Measurements from ENCODE around the gene CCDC136. TPM values are rescaled to one million over a fixed set of nuclear protein-coding genes. Genes with fewer than 3 reads are reported as not detected.

CCDC136 gene
- total RNA-seq, 2 experiments from 2014 or later = 11.7 to 33.5 TPM

GRCh38 chr7:128763541-128763940 is 28.2 kb upstream of the CCDC136 start:
- POLR2A ChIA-PET = interaction anchor here (1.2 kb wide), 1 partner anchor 9 kb away, joined by 4 read pairs; no protein-coding TSS in a partner anchor
- no peaks in the 10 kb centered on the region for H3K9me3 ChIP-seq (ENCODE audit: low read length)
- no peak overlapping the region for H2AFZ ChIP-seq (ENCODE audit: low read length)
- no peak overlapping the region for H3K4me3 ChIP-seq (ENCODE audit: low read depth, low read length, poor library complexity, severe bottlenecking)
- no TSS peak for BruUV-seq (replicated peaks)
- no peak for TF ChIP-seq EZH2phosphoT487 (IDR thresholded peaks at IDR 0.05; ENCODE audit: borderline replicate concordance, low read depth, low read length)
- no peak for TF ChIP-seq CTCF (conservative IDR thresholded peaks at IDR 0.05; ENCODE audit: low read length)
- H3K4me1 ChIP-seq (ENCODE audit: insufficient read depth, low read length, poor library complexity, severe bottlenecking) = no peaks in the 10 kb centered on the region
- CTCF ChIA-PET (ENCODE audit: unreplicated experiment) = no interaction called here
- no peaks in the 10 kb centered on the region for H4K20me1 ChIP-seq (ENCODE audit: insufficient read depth, low read length)
- H3K27ac ChIP-seq (ENCODE audit: low read depth, low read length, poor library complexity, severe bottlenecking) = no peak overlapping the region
- no peak for DNase-seq (ENCODE audit: low spot score)
- no peaks in the 10 kb centered on the region for H3K9me2 ChIP-seq (ENCODE audit: insufficient read depth, low read length)
- intact Hi-C loops (cut with micrococcal nuclease; ENCODE audit: unreplicated experiment) = no loop called here
- no peaks in the 10 kb centered on the region for H3K79me2 ChIP-seq (ENCODE audit: insufficient read depth, low read depth, low read length)
- H3K36me3 ChIP-seq (ENCODE audit: insufficient read depth, low read length) = peaks cover 93% of the 10 kb centered on the region
- H3K4me2 ChIP-seq (ENCODE audit: low read length) = no peak overlapping the region

- intact Hi-C loops (cut with micrococcal nuclease; ENCODE audit: unreplicated experiment) = no loop called here
- no TSS peak for BruUV-seq (replicated peaks)
- Histone ChIP-seq H3K9me3 (ENCODE audit: low read length) (no peaks in the 10 kb centered on the region), H3K4me2 (ENCODE audit: low read length) (no peak overlapping the region), H4K20me1 (ENCODE audit: insufficient read depth, low read length) (no peaks in the 10 kb centered on the region), H2AFZ (ENCODE audit: low read length) (no peak overlapping the region), H3K36me3 (ENCODE audit: insufficient read depth, low read length) (peaks cover 95% of the 10 kb centered on the region), H3K9me2 (ENCODE audit: insufficient read depth, low read length) (no peaks in the 10 kb centered on the region), H3K27ac (ENCODE audit: low read depth, low read length, poor library complexity, severe bottlenecking) (no peak overlapping the region), H3K79me2 (ENCODE audit: insufficient read depth, low read depth, low read length) (no peaks in the 10 kb centered on the region), H3K4me3 (ENCODE audit: low read depth, low read length, poor library complexity, severe bottlenecking) (no peak overlapping the region), H3K4me1 (ENCODE audit: insufficient read depth, low read length, poor library complexity, severe bottlenecking) (no peaks in the 10 kb centered on the region)
- POLR2A ChIA-PET = interaction anchor here (0.6 to 1.2 kb wide), 5 partner anchors 10 to 134 kb away, joined by 3 to 4 read pairs (median 3); no protein-coding TSS in a partner anchor
- CTCF ChIA-PET (ENCODE audit: unreplicated experiment) = no interaction called here
- TF ChIP-seq EZH2phosphoT487 (IDR thresholded peaks at IDR 0.05; ENCODE audit: borderline replicate concordance, low read depth, low read length) = no peak
- TF ChIP-seq CTCF (conservative IDR thresholded peaks at IDR 0.05; ENCODE audit: low read length) = no peak
- DNase-seq (ENCODE audit: low spot score) = no peak
These were observed 24.2 kb upstream of the CCDC136 start for GRCh38 chr7:128767475-128768110.

- Histone ChIP-seq H2AFZ (ENCODE audit: low read length) (no peak overlapping the region), H3K9me3 (ENCODE audit: low read length) (no peaks in the 10 kb centered on the region), H3K9me2 (ENCODE audit: insufficient read depth, low read length) (no peaks in the 10 kb centered on the region), H4K20me1 (ENCODE audit: insufficient read depth, low read length) (no peaks in the 10 kb centered on the region), H3K36me3 (ENCODE audit: insufficient read depth, low read length) (peaks cover 79% of the 10 kb centered on the region), H3K4me1 (ENCODE audit: insufficient read depth, low read length, poor library complexity, severe bottlenecking) (no peaks in the 10 kb centered on the region), H3K4me3 (ENCODE audit: low read depth, low read length, poor library complexity, severe bottlenecking) (no peak overlapping the region), H3K79me2 (ENCODE audit: insufficient read depth, low read depth, low read length) (no peaks in the 10 kb centered on the region), H3K27ac (ENCODE audit: low read depth, low read length, poor library complexity, severe bottlenecking) (no peak overlapping the region), H3K4me2 (ENCODE audit: low read length) (no peak overlapping the region)
- no peak for TF ChIP-seq EZH2phosphoT487 (IDR thresholded peaks at IDR 0.05; ENCODE audit: borderline replicate concordance, low read depth, low read length)
- no peak for TF ChIP-seq CTCF (conservative IDR thresholded peaks at IDR 0.05; ENCODE audit: low read length)
- intact Hi-C loops (cut with micrococcal nuclease; ENCODE audit: unreplicated experiment) = no loop called here
- no TSS peak for BruUV-seq (replicated peaks)
- DNase-seq (ENCODE audit: low spot score) = no peak
- POLR2A ChIA-PET = interaction anchor here (1.1 to 1.6 kb wide), 2 partner anchors 15 to 29 kb away, joined by 5 to 6 read pairs; no protein-coding TSS in a partner anchor
- CTCF ChIA-PET (ENCODE audit: unreplicated experiment) = no interaction called here
These were observed 21.5 kb upstream of the CCDC136 start for GRCh38 chr7:128770233-128770632.

Measured in OCI-LY7 (cell line).